WTC11 (cell line): ENCODE data around the gene PARP3. TPM values are rescaled to one million over a fixed set of nuclear protein-coding genes. Genes with fewer than 3 reads are reported as not detected.

ENCODE experiments used
- ATAC-seq: fragments of 200-7000 bp; cut with Tn5 transposase; 2 replicates; pipeline ENCODE4 v1.10.0; 2021; ENCODE audit warnings: mild to moderate bottlenecking, moderate library complexity
- CTCF ChIA-PET: fragments of 300-600 bp; sonication (Branson Sonifier 250); formaldehyde crosslinking; loops from one replicate; lab custom pipeline; 2021; ENCODE audit warnings: antibody characterized with exemption; lab: Charles Lee
- POLR2A ChIA-PET: fragments of 350-600 bp; sonication (Branson Sonifier 250); formaldehyde crosslinking; loops from one replicate; lab custom pipeline; 2021; ENCODE audit warnings: antibody characterized with exemption; lab: Charles Lee
- DNase-seq: peaks from one replicate; pipeline ENCODE4 v3.0.0; 2021; ENCODE audit warnings: low spot score
- H3K27ac Mint-ChIP-seq: 2 replicates; pipeline ENCODE4 v1.8.0; 2021; ENCODE audit warnings: mixed read lengths
- H3K27me3 Mint-ChIP-seq: 2 replicates; pipeline ENCODE4 v1.8.0; 2021; ENCODE audit warnings: low read depth, mild to moderate bottlenecking, moderate library complexity, mixed read lengths
- H3K36me3 Mint-ChIP-seq: 2 replicates; pipeline ENCODE4 v1.8.0; 2021; ENCODE audit warnings: mixed read lengths
- H3K4me1 Mint-ChIP-seq: 2 replicates; pipeline ENCODE4 v1.8.0; 2022; ENCODE audit warnings: mixed read lengths
- H3K4me3 Mint-ChIP-seq: 2 replicates; pipeline ENCODE4 v1.8.0; 2021; ENCODE audit warnings: mild to moderate bottlenecking, moderate library complexity, mixed read lengths
- H3K9me3 Mint-ChIP-seq: 2 replicates; pipeline ENCODE4 v1.8.0; 2021; ENCODE audit warnings: mixed read lengths
- ATF6 ChIP-seq: sonication (generic); formaldehyde crosslinking; IDR thresholded peaks from 2 replicates; pipeline ENCODE4 v1.8.1; 2023; ENCODE audit warnings: mild to moderate bottlenecking, missing genetic modification reagents
- EMX1 ChIP-seq: fragments of 250-450 bp; sonication (Bioruptor Pico); IDR thresholded peaks from 2 replicates; pipeline ENCODE4 v1.8.0; 2021; ENCODE audit warnings: mild to moderate bottlenecking
- FOXP1 ChIP-seq: sonication (generic); formaldehyde crosslinking; IDR thresholded peaks from 2 replicates; pipeline ENCODE4 v1.8.0; 2022; ENCODE audit warnings: missing genetic modification reagents, mild to moderate bottlenecking, moderate library complexity, borderline replicate concordance
- GRHL2 ChIP-seq: fragments of 250-450 bp; sonication (Bioruptor Pico); IDR thresholded peaks from 2 replicates; pipeline ENCODE4 v1.8.0; 2022; ENCODE audit warnings: mild to moderate bottlenecking, moderate library complexity; ENCODE audit not compliant: insufficient replicate concordance, severe bottlenecking
- IRF2 ChIP-seq: sonication (generic); formaldehyde crosslinking; IDR thresholded peaks from 2 replicates; pipeline ENCODE4 v1.8.0; 2022; ENCODE audit warnings: low read depth, missing genetic modification reagents, borderline replicate concordance
- KAT7 ChIP-seq: sonication (generic); formaldehyde crosslinking; IDR thresholded peaks from 2 replicates; pipeline ENCODE4 v1.8.1; 2023; ENCODE audit warnings: missing genetic modification reagents, mild to moderate bottlenecking, borderline replicate concordance
- NFE2L1 ChIP-seq: sonication (generic); formaldehyde crosslinking; IDR thresholded peaks from 2 replicates; pipeline ENCODE4 v1.8.1; 2023; ENCODE audit warnings: missing genetic modification reagents
- NR2C2 ChIP-seq: sonication (generic); formaldehyde crosslinking; IDR thresholded peaks from 2 replicates; pipeline ENCODE4 v1.8.0; 2022; ENCODE audit warnings: mild to moderate bottlenecking, missing genetic modification reagents
- RORB ChIP-seq: fragments of 250-450 bp; sonication (Bioruptor Pico); IDR thresholded peaks from 2 replicates; pipeline ENCODE4 v1.9.0; 2021; ENCODE audit warnings: mild to moderate bottlenecking
- SMAD4 ChIP-seq: sonication (generic); formaldehyde crosslinking; IDR thresholded peaks from 2 replicates; pipeline ENCODE4 v1.8.0; 2022; ENCODE audit warnings: mild to moderate bottlenecking, missing genetic modification reagents
- SP1 ChIP-seq: sonication (generic); formaldehyde crosslinking; conservative IDR thresholded peaks from 2 replicates; pipeline ENCODE4 v1.8.1; 2022; ENCODE audit warnings: missing genetic modification reagents
- TEAD1 ChIP-seq: sonication (generic); formaldehyde crosslinking; IDR thresholded peaks from 2 replicates; pipeline ENCODE4 v1.8.0; 2022; ENCODE audit warnings: mild to moderate bottlenecking, missing genetic modification reagents
- ZNF121 ChIP-seq: sonication (generic); formaldehyde crosslinking; IDR thresholded peaks from 2 replicates; pipeline ENCODE4 v1.8.0; 2023; ENCODE audit warnings: missing genetic modification reagents
- ZNF138 ChIP-seq: sonication (generic); formaldehyde crosslinking; conservative IDR thresholded peaks from 2 replicates; pipeline ENCODE4 v1.8.1; 2022; ENCODE audit warnings: mild to moderate bottlenecking, moderate library complexity, missing genetic modification reagents
- ZNF396 ChIP-seq: fragments of 250-450 bp; sonication (Bioruptor Pico); IDR thresholded peaks from 2 replicates; pipeline ENCODE4 v1.8.0; 2021; ENCODE audit warnings: mild to moderate bottlenecking, moderate library complexity, borderline replicate concordance
- ZNF416 ChIP-seq: fragments of 250-450 bp; sonication (Bioruptor Pico); IDR thresholded peaks from 2 replicates; pipeline ENCODE4 v1.9.0; 2021; ENCODE audit warnings: mild to moderate bottlenecking, inconsistent platforms
- ZNF671 ChIP-seq: fragments of 250-450 bp; sonication (Bioruptor Pico); IDR thresholded peaks from 2 replicates; pipeline ENCODE4 v1.8.0; 2021; ENCODE audit warnings: mild to moderate bottlenecking
- total RNA-seq: library from RNA; stranded (reverse); gene quantifications from 3 replicates; pipeline ENCODE4 v1.2.3, GENCODE V29; 2021
- TF ChIP-seq, protein P1 (sequence below): sonication (generic); formaldehyde crosslinking; IDR thresholded peaks from 2 replicates; pipeline ENCODE4 v1.8.0; 2023; ENCODE audit warnings: missing genetic modification reagents
- TF ChIP-seq, protein P2 (sequence below): sonication (generic); formaldehyde crosslinking; conservative IDR thresholded peaks from 2 replicates; pipeline ENCODE4 v1.8.1; 2022; ENCODE audit warnings: mild to moderate bottlenecking, missing genetic modification reagents
- TF ChIP-seq, protein P3 (sequence below): sonication (generic); formaldehyde crosslinking; IDR thresholded peaks from 2 replicates; pipeline ENCODE4 v1.8.1; 2023; ENCODE audit warnings: mild to moderate bottlenecking, missing genetic modification reagents
- TF ChIP-seq, protein P4 (sequence below): sonication (generic); formaldehyde crosslinking; IDR thresholded peaks from 2 replicates; pipeline ENCODE4 v1.8.1; 2023; ENCODE audit warnings: mild to moderate bottlenecking, missing genetic modification reagents, moderate library complexity
- TF ChIP-seq, protein P5 (sequence below): fragments of 200-600 bp; IDR thresholded peaks from 2 replicates; pipeline ENCODE4 v1.8.0; 2022; ENCODE audit warnings: antibody characterized with exemption

PARP3 gene
- total RNA-seq, 1 experiment from 2014 or later = 2.9 TPM

DNA sequence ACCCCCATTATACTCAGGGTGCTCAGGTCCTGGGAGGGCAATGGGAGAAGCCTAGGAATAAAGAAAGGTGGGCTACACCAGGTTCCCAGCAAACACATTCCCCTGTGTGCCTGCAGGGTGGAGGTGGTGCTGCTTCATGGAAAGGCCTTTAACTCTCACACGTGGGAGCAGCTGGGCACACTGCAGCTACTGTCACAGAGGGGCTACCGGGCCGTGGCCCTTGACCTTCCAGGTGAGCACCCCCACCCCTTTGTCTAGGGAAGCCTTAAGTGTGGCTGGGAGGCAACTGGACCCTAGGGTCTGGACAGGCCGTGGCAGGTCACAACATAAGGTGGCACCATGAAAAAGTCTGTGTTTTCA is 36.0 kb downstream of the PARP3 start:
- Mint-ChIP-seq H3K27me3 (peaks cover 43% of the 10 kb centered on the region), H3K4me1 (peaks cover 26% of the 10 kb centered on the region), H3K36me3 (peaks cover 2% of the 10 kb centered on the region; the same call in 1 of the 2 replicates), H3K9me3 (no peaks in the 10 kb centered on the region), H3K4me3 (no peak overlapping the region), H3K27ac (no peak overlapping the region)
- POLR2A ChIA-PET = interaction anchor here (0.6 kb wide), 1 partner anchor 14 kb away, joined by 3 read pairs; no protein-coding TSS in a partner anchor
- no peak for ATAC-seq
- DNase-seq = no peak
- CTCF ChIA-PET = no interaction called here
- TF ChIP-seq, protein P1, sequence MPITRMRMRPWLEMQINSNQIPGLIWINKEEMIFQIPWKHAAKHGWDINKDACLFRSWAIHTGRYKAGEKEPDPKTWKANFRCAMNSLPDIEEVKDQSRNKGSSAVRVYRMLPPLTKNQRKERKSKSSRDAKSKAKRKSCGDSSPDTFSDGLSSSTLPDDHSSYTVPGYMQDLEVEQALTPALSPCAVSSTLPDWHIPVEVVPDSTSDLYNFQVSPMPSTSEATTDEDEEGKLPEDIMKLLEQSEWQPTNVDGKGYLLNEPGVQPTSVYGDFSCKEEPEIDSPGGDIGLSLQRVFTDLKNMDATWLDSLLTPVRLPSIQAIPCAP (CRISPR knock-in tag) = no peak
- TF ChIP-seq, protein P2, sequence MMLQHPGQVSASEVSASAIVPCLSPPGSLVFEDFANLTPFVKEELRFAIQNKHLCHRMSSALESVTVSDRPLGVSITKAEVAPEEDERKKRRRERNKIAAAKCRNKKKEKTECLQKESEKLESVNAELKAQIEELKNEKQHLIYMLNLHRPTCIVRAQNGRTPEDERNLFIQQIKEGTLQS (CRISPR knock-in tag) = no peak
- no peak for TF ChIP-seq ZNF396 (CRISPR knock-in tag)
- TF ChIP-seq, protein P3, sequence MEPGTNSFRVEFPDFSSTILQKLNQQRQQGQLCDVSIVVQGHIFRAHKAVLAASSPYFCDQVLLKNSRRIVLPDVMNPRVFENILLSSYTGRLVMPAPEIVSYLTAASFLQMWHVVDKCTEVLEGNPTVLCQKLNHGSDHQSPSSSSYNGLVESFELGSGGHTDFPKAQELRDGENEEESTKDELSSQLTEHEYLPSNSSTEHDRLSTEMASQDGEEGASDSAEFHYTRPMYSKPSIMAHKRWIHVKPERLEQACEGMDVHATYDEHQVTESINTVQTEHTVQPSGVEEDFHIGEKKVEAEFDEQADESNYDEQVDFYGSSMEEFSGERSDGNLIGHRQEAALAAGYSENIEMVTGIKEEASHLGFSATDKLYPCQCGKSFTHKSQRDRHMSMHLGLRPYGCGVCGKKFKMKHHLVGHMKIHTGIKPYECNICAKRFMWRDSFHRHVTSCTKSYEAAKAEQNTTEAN (CRISPR knock-in tag) = no peak
- TF ChIP-seq IRF2 = no peak

DNA sequence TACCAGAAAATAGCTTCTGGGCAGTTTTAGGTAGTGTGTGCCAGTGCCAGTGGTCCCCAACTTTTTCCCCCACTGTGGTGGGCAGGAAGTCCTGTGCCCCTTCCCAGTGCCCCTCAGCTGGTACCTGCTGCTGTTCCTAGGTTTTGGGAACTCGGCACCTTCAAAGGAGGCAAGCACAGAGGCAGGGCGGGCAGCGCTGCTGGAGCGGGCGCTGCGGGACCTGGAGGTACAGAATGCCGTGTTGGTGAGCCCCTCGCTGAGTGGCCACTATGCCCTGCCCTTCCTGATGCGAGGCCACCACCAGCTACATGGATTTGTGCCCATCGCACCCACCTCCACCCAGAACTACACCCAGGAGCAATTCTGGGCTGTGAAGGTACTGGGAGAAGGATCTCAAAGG is 38.1 kb downstream of the PARP3 start:
- ChIA-PET CTCF (no interaction called here), POLR2A (interaction anchor here (1.4 kb wide), 1 partner anchor 11 kb away, joined by 8 read pairs; no protein-coding TSS in a partner anchor)

GRCh38 chr3:51982352-51982837 is 40.2 kb downstream of the PARP3 start:
- peaks cover 2% of the 10 kb centered on the region; the same call in 1 of the 2 replicates for H3K36me3 Mint-ChIP-seq
- peak; percentile 65 for ATAC-seq
- peak; percentile 66 for DNase-seq
- peak; percentile 53; the same call in 1 of the 2 replicates for TF ChIP-seq FOXP1 (CRISPR knock-in tag)
- TF ChIP-seq ZNF138 (CRISPR knock-in tag) = no peak
- TF ChIP-seq NFE2L1 (CRISPR knock-in tag) = peak; percentile 74; the same call in 1 of the 2 replicates
- no peak for TF ChIP-seq RORB (CRISPR knock-in tag)
- TF ChIP-seq, protein P4, sequence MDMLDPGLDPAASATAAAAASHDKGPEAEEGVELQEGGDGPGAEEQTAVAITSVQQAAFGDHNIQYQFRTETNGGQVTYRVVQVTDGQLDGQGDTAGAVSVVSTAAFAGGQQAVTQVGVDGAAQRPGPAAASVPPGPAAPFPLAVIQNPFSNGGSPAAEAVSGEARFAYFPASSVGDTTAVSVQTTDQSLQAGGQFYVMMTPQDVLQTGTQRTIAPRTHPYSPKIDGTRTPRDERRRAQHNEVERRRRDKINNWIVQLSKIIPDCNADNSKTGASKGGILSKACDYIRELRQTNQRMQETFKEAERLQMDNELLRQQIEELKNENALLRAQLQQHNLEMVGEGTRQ (CRISPR knock-in tag) = no peak
- no peak for TF ChIP-seq ZNF121
- TF ChIP-seq ATF6 = no peak
- TF ChIP-seq NR2C2 (CRISPR knock-in tag) = no peak
- TF ChIP-seq, protein P2 (CRISPR knock-in tag) = no peak
- no peak for TF ChIP-seq SMAD4 (CRISPR knock-in tag)
- TF ChIP-seq SP1 (CRISPR knock-in tag) = no peak
- no peak for TF ChIP-seq KAT7 (CRISPR knock-in tag)
- no peak for TF ChIP-seq EMX1 (CRISPR knock-in tag)
- TF ChIP-seq, protein P5, sequence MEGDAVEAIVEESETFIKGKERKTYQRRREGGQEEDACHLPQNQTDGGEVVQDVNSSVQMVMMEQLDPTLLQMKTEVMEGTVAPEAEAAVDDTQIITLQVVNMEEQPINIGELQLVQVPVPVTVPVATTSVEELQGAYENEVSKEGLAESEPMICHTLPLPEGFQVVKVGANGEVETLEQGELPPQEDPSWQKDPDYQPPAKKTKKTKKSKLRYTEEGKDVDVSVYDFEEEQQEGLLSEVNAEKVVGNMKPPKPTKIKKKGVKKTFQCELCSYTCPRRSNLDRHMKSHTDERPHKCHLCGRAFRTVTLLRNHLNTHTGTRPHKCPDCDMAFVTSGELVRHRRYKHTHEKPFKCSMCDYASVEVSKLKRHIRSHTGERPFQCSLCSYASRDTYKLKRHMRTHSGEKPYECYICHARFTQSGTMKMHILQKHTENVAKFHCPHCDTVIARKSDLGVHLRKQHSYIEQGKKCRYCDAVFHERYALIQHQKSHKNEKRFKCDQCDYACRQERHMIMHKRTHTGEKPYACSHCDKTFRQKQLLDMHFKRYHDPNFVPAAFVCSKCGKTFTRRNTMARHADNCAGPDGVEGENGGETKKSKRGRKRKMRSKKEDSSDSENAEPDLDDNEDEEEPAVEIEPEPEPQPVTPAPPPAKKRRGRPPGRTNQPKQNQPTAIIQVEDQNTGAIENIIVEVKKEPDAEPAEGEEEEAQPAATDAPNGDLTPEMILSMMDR = peak; percentile 55
- TF ChIP-seq TEAD1 = no peak
- TF ChIP-seq, all 79 proteins: peak for 3
- Mint-ChIP-seq H3K4me1 (peaks cover 21% of the 10 kb centered on the region), H3K27ac (peak overlapping the region; percentile 94), H3K27me3 (peaks cover 9% of the 10 kb centered on the region), H3K4me3 (peak overlapping the region; percentile 84), H3K9me3 (no peaks in the 10 kb centered on the region)
- CTCF ChIA-PET = interaction anchor here (0.6 to 4.4 kb wide), 30 partner anchors 9 to 403 kb away, joined by 3 to 60 read pairs (median 4); partner anchors contain the start of genes ABHD14A, ABHD14B, DUSP7 and GPR62
- POLR2A ChIA-PET = interaction anchor here (0.8 to 2.4 kb wide), 8 partner anchors 9 to 172 kb away, joined by 3 to 23 read pairs (median 6); partner anchors contain the start of genes ABHD14B, PCBP4, POC1A and RPL29

More for the DNA sequence above, 38.1 kb downstream of the PARP3 start:
- Mint-ChIP-seq H3K4me1 (peaks cover 26% of the 10 kb centered on the region), H3K27ac (no peak overlapping the region), H3K36me3 (peaks cover 2% of the 10 kb centered on the region; the same call in 1 of the 2 replicates), H3K27me3 (peaks cover 30% of the 10 kb centered on the region), H3K4me3 (no peak overlapping the region), H3K9me3 (no peaks in the 10 kb centered on the region)
- no peak for ATAC-seq
- TF ChIP-seq ZNF416 (CRISPR knock-in tag) (no peak), IRF2 (no peak), FOXP1 (CRISPR knock-in tag) (no peak), GRHL2 (CRISPR knock-in tag) (no peak), ZNF671 (CRISPR knock-in tag) (no peak)
- TF ChIP-seq, protein P2 (CRISPR knock-in tag) = no peak
- DNase-seq = no peak
